ENCODE results near the gene GNA12. TPM values are rescaled to one million over a fixed set of nuclear protein-coding genes. Genes with fewer than 3 reads are reported as not detected.
A peak's percentile ranks its signal among the peaks of the same experiment; 100 is the strongest.

The GNA12 gene
- total and polyA plus RNA-seq, 5 donors from 2014 or later: 5.0 to 29.1 (median 7.9) TPM

DNA sequence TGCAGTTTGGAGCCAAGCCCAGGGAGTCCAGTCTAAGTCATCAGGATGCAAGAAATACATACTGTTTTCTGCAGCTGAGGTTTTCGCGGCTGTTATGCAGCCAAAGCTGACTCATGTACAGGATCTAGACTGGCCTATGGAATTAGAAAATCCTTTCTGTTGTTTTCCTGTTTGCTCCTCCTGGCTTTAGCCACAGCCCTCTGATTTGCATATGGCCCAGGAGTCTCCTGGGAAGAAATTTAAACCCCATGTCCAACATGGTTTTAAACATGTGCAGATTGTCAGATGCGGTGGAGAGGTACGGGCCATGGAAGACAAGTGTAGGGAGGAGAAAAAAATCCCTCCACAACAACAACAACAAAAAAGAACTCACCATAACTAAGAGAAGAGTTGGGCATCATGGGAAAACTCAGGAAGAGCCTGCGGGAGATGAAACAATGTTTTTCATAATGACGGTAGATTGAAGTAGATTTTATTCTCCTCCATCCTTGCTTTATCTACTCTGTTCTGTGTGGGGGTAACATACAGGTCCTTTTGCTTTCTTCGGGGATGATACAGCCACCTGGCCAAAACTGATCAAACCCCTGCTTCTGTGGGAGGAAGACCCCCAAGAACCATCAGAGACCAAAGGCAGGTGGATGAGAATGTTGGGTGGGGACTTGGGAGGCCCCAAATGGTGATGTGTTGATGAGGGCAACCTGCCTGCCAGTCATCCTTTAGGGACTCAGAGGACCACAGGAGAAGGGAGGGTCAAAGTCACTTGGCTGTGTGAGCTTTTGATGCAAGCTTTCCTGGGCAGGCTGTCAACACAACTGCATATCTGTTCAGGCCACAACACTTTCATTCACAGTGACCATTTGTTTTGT, 29.8 kb upstream of the GNA12 start:
- H3K4me3 ChIP-seq (ENCODE audit: low read depth, low read length): no peak overlapping the region

DNA sequence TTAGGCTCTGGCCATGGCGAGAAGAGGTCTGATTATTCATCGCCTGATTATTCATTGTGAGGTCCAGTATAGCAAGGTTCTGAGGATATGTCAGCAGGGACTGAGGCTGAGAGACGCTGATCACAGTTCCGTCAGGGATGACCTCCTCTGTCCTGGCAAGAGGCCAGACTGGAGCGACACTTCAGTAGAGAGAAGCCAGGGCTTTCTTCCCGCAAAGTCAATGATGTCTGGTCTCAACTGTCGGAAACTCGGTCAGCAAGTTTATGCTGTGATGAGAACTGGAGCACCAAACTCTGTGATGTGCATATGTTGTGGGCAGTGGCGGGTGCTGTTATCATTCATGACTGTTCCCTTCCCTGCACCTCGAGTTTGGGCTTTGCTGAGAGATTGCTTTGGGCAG, 29.0 kb upstream of the GNA12 start:
- Mint-ChIP-seq H3K27ac (peak overlapping the region in 2 of 3 donors; percentile 82 to 93), H3K9me3 (no peaks in the 10 kb centered on the region), H3K4me3 (peak overlapping the region in 1 of 4 donors; percentile 64), H3K4me1 (peaks cover 9 to 61% (median 25%) of the 10 kb centered on the region in 4 donors), H3K36me3 (peaks cover 3% of the 10 kb centered on the region), H3K27me3 (no peaks in the 10 kb centered on the region)
- Histone ChIP-seq H3K36me3 (ENCODE audit: control insufficient read depth, insufficient read depth, low read length) (no peaks in the 10 kb centered on the region), H3K4me3 (ENCODE audit: low read depth, low read length) (no peak overlapping the region), H3K27ac (ENCODE audit: insufficient read depth, low read length, poor library complexity, severe bottlenecking) (no peak overlapping the region), H3K9me3 (ENCODE audit: control insufficient read depth in 2 of 2, low read length in 2 of 2) (no peaks in the 10 kb centered on the region), H3K4me1 (ENCODE audit: control insufficient read depth, insufficient read depth, low read length, poor library complexity, severe bottlenecking) (peaks cover 33% of the 10 kb centered on the region), H3K27me3 (ENCODE audit: control insufficient read depth, insufficient read depth, low read length) (no peaks in the 10 kb centered on the region)
- ATAC-seq (ENCODE audit: low read depth in 2 of 2) (no peak), DNase-seq (no peak)

More for the DNA sequence above, 29.8 kb upstream of the GNA12 start:
- H3K4me1 ChIP-seq (ENCODE audit: control insufficient read depth, insufficient read depth, low read length, poor library complexity, severe bottlenecking): peaks cover 36% of the 10 kb centered on the region
- no peaks in the 10 kb centered on the region for H3K27me3 Mint-ChIP-seq
- H3K9me3 ChIP-seq (ENCODE audit: control insufficient read depth in 2 of 2, low read length in 2 of 2): no peaks in the 10 kb centered on the region
- H3K36me3 ChIP-seq (ENCODE audit: control insufficient read depth, insufficient read depth, low read length): no peaks in the 10 kb centered on the region
- no peaks in the 10 kb centered on the region for H3K9me3 Mint-ChIP-seq
- peaks cover 3% of the 10 kb centered on the region for H3K36me3 Mint-ChIP-seq
- H3K27ac ChIP-seq (ENCODE audit: insufficient read depth, low read length, poor library complexity, severe bottlenecking): no peak overlapping the region
- DNase-seq (no peak), ATAC-seq (ENCODE audit: low read depth in 2 of 2) (no peak)
- H3K27me3 ChIP-seq (ENCODE audit: control insufficient read depth, insufficient read depth, low read length): no peaks in the 10 kb centered on the region
- H3K4me1 Mint-ChIP-seq: peaks cover 5 to 64% (median 26%) of the 10 kb centered on the region in 4 donors
- H3K27ac Mint-ChIP-seq: peak overlapping the region; percentile 3 to 63 (median 16)
- peak overlapping the region in 1 of 4 donors; percentile 64 for H3K4me3 Mint-ChIP-seq

DNA sequence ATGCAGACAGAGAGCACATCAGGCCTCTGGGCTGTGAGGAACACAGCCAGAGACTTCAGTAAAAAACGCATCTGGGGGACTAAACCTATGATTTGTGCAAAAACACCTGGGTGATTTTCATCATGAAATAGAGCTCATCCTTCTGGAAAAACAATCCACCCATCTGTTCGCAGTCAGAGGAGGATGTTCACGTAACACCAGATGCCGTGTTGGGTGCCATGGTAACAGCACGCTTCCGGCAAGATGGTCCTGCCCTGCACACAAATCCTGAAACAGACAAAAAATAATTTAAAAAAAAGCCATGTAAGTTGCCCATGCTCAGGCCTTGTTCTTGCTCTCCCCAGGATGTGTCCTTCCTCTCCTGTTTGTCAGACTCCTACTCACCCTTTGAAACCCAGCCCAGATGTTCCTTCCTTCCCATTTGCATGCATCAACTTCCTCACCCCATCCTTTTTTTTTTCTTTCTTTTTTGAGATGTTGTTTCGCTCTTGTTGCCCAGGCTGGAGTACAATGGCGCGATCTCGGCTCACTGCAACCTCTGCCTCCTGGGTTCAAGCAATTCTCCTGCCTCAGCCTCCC, 28.3 kb upstream of the GNA12 start:
- Mint-ChIP-seq H3K9me3 (no peaks in the 10 kb centered on the region), H3K4me1 (peaks cover 9 to 59% (median 25%) of the 10 kb centered on the region in 4 donors), H3K4me3 (no peak overlapping the region), H3K27ac (peak overlapping the region; percentile 82 to 94 (median 93)), H3K27me3 (no peaks in the 10 kb centered on the region), H3K36me3 (peaks cover 3% of the 10 kb centered on the region)
- Histone ChIP-seq H3K27ac (ENCODE audit: insufficient read depth, low read length, poor library complexity, severe bottlenecking) (no peak overlapping the region), H3K9me3 (ENCODE audit: control insufficient read depth in 2 of 2, low read length in 2 of 2) (no peaks in the 10 kb centered on the region), H3K4me3 (ENCODE audit: low read depth, low read length) (no peak overlapping the region), H3K36me3 (ENCODE audit: control insufficient read depth, insufficient read depth, low read length) (no peaks in the 10 kb centered on the region), H3K27me3 (ENCODE audit: control insufficient read depth, insufficient read depth, low read length) (no peaks in the 10 kb centered on the region), H3K4me1 (ENCODE audit: control insufficient read depth, insufficient read depth, low read length, poor library complexity, severe bottlenecking) (peaks cover 32% of the 10 kb centered on the region)
- ATAC-seq (ENCODE audit: low read depth in 2 of 2): no peak
- DNase-seq: no peak

DNA sequence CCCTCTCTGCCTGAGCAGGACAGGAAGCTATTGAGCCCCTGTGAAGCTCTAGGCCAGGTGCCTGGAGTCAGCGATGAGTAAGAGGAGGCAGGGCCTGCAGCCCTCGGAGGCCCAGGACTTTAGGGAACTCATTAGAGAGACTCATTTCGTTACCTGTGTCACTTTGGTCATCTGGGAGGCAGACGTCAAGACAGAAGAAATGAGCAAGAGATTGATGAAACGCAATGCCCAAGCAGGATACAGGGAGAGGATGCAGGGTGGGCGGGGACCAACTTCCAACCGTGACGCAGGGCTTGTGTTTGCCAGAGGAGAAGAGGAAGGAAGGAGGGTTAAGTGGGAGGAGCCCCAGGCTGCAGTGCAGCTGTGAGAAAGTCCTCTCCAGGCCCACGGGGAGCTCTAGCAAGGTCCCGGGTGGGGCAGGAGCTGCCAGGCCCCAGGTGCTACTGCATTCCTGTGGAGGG, 26.4 kb upstream of the GNA12 start:
- H3K36me3 ChIP-seq (ENCODE audit: control insufficient read depth, insufficient read depth, low read length): no peaks in the 10 kb centered on the region
- no peaks in the 10 kb centered on the region for H3K9me3 ChIP-seq (ENCODE audit: control insufficient read depth in 2 of 2, low read length in 2 of 2)
- H3K4me1 ChIP-seq (ENCODE audit: control insufficient read depth, insufficient read depth, low read length, poor library complexity, severe bottlenecking): peaks cover 32% of the 10 kb centered on the region
- ATAC-seq (ENCODE audit: low read depth in 2 of 2): peak; percentile 80 to 82
- peaks cover 3% of the 10 kb centered on the region for H3K36me3 Mint-ChIP-seq
- DNase-seq: peak; percentile 49 to 83 (median 52)
- peak overlapping the region; percentile 77 for H3K4me3 ChIP-seq (ENCODE audit: low read depth, low read length)
- peaks cover 9 to 63% (median 28%) of the 10 kb centered on the region in 4 donors for H3K4me1 Mint-ChIP-seq
- H3K27ac Mint-ChIP-seq: peak overlapping the region; percentile 91 to 98 (median 94)
- no peaks in the 10 kb centered on the region for H3K9me3 Mint-ChIP-seq
- no peaks in the 10 kb centered on the region for H3K27me3 ChIP-seq (ENCODE audit: control insufficient read depth, insufficient read depth, low read length)
- peak overlapping the region; percentile 87 to 100 (median 90) for H3K4me3 Mint-ChIP-seq
- peak overlapping the region; percentile 58 for H3K27ac ChIP-seq (ENCODE audit: insufficient read depth, low read length, poor library complexity, severe bottlenecking)
- no peaks in the 10 kb centered on the region for H3K27me3 Mint-ChIP-seq

DNA sequence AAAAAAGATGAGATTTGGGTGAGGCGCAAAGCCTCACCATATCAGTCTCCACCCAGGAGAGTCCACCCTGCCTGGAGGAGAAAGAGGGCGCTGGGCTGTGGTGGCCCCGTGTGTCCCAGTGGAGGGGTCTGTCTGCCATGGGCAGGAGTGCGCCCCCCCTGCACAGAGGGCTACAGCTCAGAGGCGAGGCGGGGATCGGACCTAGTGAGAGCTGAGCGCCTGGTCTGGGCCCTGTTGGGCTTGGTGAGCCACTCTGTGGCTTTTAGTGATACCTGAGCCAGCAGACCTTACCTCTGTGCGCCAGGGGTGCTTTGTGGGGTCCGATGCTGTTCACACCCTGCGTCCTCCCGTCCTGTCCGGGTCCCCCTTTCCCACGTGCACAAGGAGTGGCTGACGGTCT, 25.9 kb upstream of the GNA12 start:
- Histone ChIP-seq H3K4me3 (ENCODE audit: low read depth, low read length) (peak overlapping the region; percentile 77), H3K9me3 (ENCODE audit: control insufficient read depth in 2 of 2, low read length in 2 of 2) (no peaks in the 10 kb centered on the region), H3K36me3 (ENCODE audit: control insufficient read depth, insufficient read depth, low read length) (no peaks in the 10 kb centered on the region), H3K27ac (ENCODE audit: insufficient read depth, low read length, poor library complexity, severe bottlenecking) (peak overlapping the region; percentile 58), H3K4me1 (ENCODE audit: control insufficient read depth, insufficient read depth, low read length, poor library complexity, severe bottlenecking) (peaks cover 33% of the 10 kb centered on the region), H3K27me3 (ENCODE audit: control insufficient read depth, insufficient read depth, low read length) (no peaks in the 10 kb centered on the region)
- Mint-ChIP-seq H3K9me3 (no peaks in the 10 kb centered on the region), H3K4me1 (peaks cover 10 to 65% (median 30%) of the 10 kb centered on the region in 4 donors), H3K27me3 (no peaks in the 10 kb centered on the region), H3K36me3 (peaks cover 3% of the 10 kb centered on the region), H3K27ac (peak overlapping the region; percentile 91 to 98 (median 94)), H3K4me3 (peak overlapping the region; percentile 87 to 100 (median 90))
- ATAC-seq (ENCODE audit: low read depth in 2 of 2) (peak in 1 of 2 donors; percentile 7), DNase-seq (no peak)

DNA sequence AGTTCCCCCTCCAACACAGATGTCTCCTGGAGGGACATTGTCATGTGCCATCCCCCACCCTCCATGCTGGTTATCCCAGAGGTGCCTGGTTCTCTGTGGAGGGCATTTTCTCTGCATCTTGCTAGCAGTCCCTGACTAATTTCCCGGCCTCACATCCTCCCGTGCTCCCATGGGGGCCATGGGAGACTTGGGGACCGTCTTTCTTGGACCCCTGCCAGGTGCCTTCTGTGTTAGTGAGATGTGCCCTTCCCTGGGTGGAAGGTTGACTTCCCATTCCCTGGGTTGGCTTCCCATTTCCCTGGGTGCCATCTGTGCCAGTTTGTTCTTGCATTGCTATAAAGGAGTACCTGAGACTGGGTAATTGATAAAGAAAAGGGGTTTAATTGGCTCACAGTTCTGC, 22.5 kb upstream of the GNA12 start:
- H3K4me1 Mint-ChIP-seq: peaks cover 13 to 68% (median 39%) of the 10 kb centered on the region in 4 donors
- no peaks in the 10 kb centered on the region for H3K9me3 ChIP-seq (ENCODE audit: control insufficient read depth in 2 of 2, low read length in 2 of 2)
- peak overlapping the region in 1 of 4 donors; percentile 43 for H3K4me3 Mint-ChIP-seq
- DNase-seq (no peak), ATAC-seq (ENCODE audit: low read depth in 2 of 2) (no peak)
- peak overlapping the region; percentile 23 to 84 (median 83) for H3K27ac Mint-ChIP-seq
- peaks cover 3% of the 10 kb centered on the region for H3K36me3 Mint-ChIP-seq
- H3K27ac ChIP-seq (ENCODE audit: insufficient read depth, low read length, poor library complexity, severe bottlenecking): no peak overlapping the region
- no peak overlapping the region for H3K4me3 ChIP-seq (ENCODE audit: low read depth, low read length)
- H3K27me3 Mint-ChIP-seq: no peaks in the 10 kb centered on the region
- no peaks in the 10 kb centered on the region for H3K36me3 ChIP-seq (ENCODE audit: control insufficient read depth, insufficient read depth, low read length)
- no peaks in the 10 kb centered on the region for H3K27me3 ChIP-seq (ENCODE audit: control insufficient read depth, insufficient read depth, low read length)
- H3K4me1 ChIP-seq (ENCODE audit: control insufficient read depth, insufficient read depth, low read length, poor library complexity, severe bottlenecking): peaks cover 54% of the 10 kb centered on the region
- H3K9me3 Mint-ChIP-seq: no peaks in the 10 kb centered on the region

DNA sequence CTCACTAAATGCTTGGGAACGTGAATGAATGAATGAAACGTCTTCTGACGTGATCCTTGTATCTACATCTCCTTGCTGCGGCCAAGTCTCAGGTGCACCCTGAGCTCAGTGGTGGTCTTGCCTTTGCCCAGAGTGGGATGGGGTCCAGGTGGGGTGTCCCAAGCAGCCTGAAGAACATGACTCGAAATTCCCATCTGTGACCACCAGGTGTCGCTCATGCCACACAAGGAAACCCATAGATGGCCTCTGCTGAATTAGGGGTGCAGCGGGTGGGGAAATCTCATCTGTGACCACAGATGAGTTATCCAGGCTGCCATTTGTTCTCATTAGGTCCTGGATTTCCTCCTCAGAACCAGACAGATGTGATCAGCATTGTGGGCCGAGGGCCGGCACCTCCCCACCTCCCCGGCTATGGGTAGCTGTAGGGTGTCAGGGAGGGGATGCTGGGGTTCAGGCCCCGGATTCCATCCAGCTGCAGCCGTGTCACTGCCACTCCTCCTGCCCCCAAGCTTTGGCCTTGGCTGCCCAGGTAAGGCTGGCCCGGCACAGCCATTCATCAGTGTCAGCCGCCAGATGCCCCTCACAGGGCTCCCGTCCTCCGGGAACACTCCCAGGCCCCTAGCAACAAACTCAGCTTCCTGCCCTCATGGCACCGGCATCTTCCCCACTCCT, 21.0 kb upstream of the GNA12 start:
- H3K27me3 ChIP-seq (ENCODE audit: control insufficient read depth, insufficient read depth, low read length): no peaks in the 10 kb centered on the region
- peaks cover 39% of the 10 kb centered on the region for H3K4me1 ChIP-seq (ENCODE audit: control insufficient read depth, insufficient read depth, low read length, poor library complexity, severe bottlenecking)
- no peaks in the 10 kb centered on the region for H3K9me3 ChIP-seq (ENCODE audit: control insufficient read depth in 2 of 2, low read length in 2 of 2)
- H3K27ac Mint-ChIP-seq: peak overlapping the region; percentile 48 to 97 (median 91)
- H3K4me3 Mint-ChIP-seq: peak overlapping the region in 3 of 4 donors; percentile 36 to 82 (median 79)
- peaks cover 8% of the 10 kb centered on the region for H3K36me3 Mint-ChIP-seq
- peaks cover 13 to 53% (median 31%) of the 10 kb centered on the region in 4 donors for H3K4me1 Mint-ChIP-seq
- no peaks in the 10 kb centered on the region for H3K27me3 Mint-ChIP-seq
- DNase-seq (peak; percentile 64 to 83 (median 70)), ATAC-seq (ENCODE audit: low read depth in 2 of 2) (peak; percentile 16 to 26)
- no peaks in the 10 kb centered on the region for H3K9me3 Mint-ChIP-seq
- H3K27ac ChIP-seq (ENCODE audit: insufficient read depth, low read length, poor library complexity, severe bottlenecking): no peak overlapping the region
- no peaks in the 10 kb centered on the region for H3K36me3 ChIP-seq (ENCODE audit: control insufficient read depth, insufficient read depth, low read length)
- no peak overlapping the region for H3K4me3 ChIP-seq (ENCODE audit: low read depth, low read length)
